ENCODE data around the gene CDK19. TPM values are rescaled to one million over a fixed set of nuclear protein-coding genes. Genes with fewer than 3 reads are reported as not detected.

CDK19 gene
- polyA plus RNA-seq, 1 of the 3 experiments (the other 2 are of a cell fraction) = 6.5 TPM

- TF ChIP-seq SIN3A (IDR thresholded peaks at IDR 0.05; ENCODE audit: borderline replicate concordance, low read depth, low read length) (no peak), TCF12 (IDR thresholded peaks at IDR 0.05) (no peak), CHD2 (IDR thresholded peaks at IDR 0.05; ENCODE audit: low read length, partially characterized antibody) (no peak)
Measured at GRCh38 chr6:110735666-110736065, 79.6 kb downstream of the CDK19 start (continued).

DNA sequence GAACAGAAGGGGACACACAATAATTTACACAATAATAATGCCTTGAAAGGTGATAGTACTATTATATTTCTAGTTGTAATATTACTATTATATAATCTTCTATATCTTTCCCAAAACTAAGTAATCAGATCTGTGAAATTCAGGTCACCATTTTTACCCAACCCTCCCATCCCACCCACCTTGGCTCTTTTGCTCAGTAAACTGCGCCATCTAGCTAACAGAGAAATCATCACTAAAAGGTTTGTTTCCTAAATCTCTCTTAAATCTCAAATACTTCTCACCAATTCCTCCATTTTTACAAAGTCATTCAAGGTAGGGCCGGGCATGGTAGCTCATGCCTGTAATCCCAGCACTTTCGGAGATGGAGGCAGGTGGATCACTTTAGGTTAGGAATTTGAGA lies 83.4 kb downstream of the CDK19 start:
- H3K4me3 ChIP-seq (ENCODE audit: low read depth in 2 of 2, low read length in 1 of 2) = no peak overlapping the region
- no peak overlapping the region for H3K27ac ChIP-seq (ENCODE audit: low read depth in 2 of 2, low read length in 1 of 2)
- no peak for TF ChIP-seq MAX (IDR thresholded peaks at IDR 0.05; ENCODE audit: low read depth)
- H3K4me2 ChIP-seq = no peak overlapping the region
- H3F3A ChIP-seq (replicated peaks; ENCODE audit: insufficient read depth) = no peaks in the 10 kb centered on the region
- no peaks in the 10 kb centered on the region for H3K9me3 ChIP-seq
- DNase-seq = no peak
- H3K36me3 ChIP-seq (replicated peaks in 1 of 2; ENCODE audit: control insufficient read depth in 1 of 2, insufficient read depth in 2 of 2, low read length in 1 of 2) = no peaks in the 10 kb centered on the region
- H4K20me1 ChIP-seq (ENCODE audit: insufficient read depth) = no peaks in the 10 kb centered on the region
- peaks cover 16% of the 10 kb centered on the region for H3K79me2 ChIP-seq (ENCODE audit: insufficient read depth)
- H3K9me2 ChIP-seq = no peaks in the 10 kb centered on the region
- WGBS (ENCODE audit: low lambda C conversion rate) = 96% methylated on average over 3 of the region's 3 CpGs
- H3K9ac ChIP-seq = no peak overlapping the region
- no peaks in the 10 kb centered on the region for H3K27me3 ChIP-seq (ENCODE audit: insufficient read depth)
- H3K4me1 ChIP-seq (ENCODE audit: control insufficient read depth in 1 of 2, insufficient read depth in 2 of 2, low read depth in 1 of 2, low read length in 1 of 2) = no peaks in the 10 kb centered on the region
- ChIA-PET CTCF (no interaction called here), POLR2A (no interaction called here)
- no peak overlapping the region for H2AFZ ChIP-seq (ENCODE audit: low read depth)

GRCh38 chr6:110731196-110731595 lies 84.1 kb downstream of the CDK19 start:
- Histone ChIP-seq H3K27ac (ENCODE audit: low read depth in 2 of 2, low read length in 1 of 2) (no peak overlapping the region), H4K20me1 (ENCODE audit: insufficient read depth) (no peaks in the 10 kb centered on the region), H3F3A (replicated peaks; ENCODE audit: insufficient read depth) (no peaks in the 10 kb centered on the region), H3K4me3 (ENCODE audit: low read depth in 2 of 2, low read length in 1 of 2) (no peak overlapping the region), H3K4me1 (ENCODE audit: control insufficient read depth in 1 of 2, insufficient read depth in 2 of 2, low read depth in 1 of 2, low read length in 1 of 2) (no peaks in the 10 kb centered on the region), H3K9ac (no peak overlapping the region), H3K27me3 (ENCODE audit: insufficient read depth) (no peaks in the 10 kb centered on the region), H3K79me2 (ENCODE audit: insufficient read depth) (peaks cover 16% of the 10 kb centered on the region), H3K36me3 (replicated peaks in 1 of 2; ENCODE audit: control insufficient read depth in 1 of 2, insufficient read depth in 2 of 2, low read length in 1 of 2) (no peaks in the 10 kb centered on the region), H2AFZ (ENCODE audit: low read depth) (no peak overlapping the region), H3K9me3 (no peaks in the 10 kb centered on the region), H3K9me2 (no peaks in the 10 kb centered on the region), H3K4me2 (no peak overlapping the region)
- ChIA-PET POLR2A (no interaction called here), CTCF (no interaction called here)
- 97% methylated on average over 4 of the region's 4 CpGs for WGBS (ENCODE audit: low lambda C conversion rate)
- DNase-seq = no peak
- TF ChIP-seq, protein P1, sequence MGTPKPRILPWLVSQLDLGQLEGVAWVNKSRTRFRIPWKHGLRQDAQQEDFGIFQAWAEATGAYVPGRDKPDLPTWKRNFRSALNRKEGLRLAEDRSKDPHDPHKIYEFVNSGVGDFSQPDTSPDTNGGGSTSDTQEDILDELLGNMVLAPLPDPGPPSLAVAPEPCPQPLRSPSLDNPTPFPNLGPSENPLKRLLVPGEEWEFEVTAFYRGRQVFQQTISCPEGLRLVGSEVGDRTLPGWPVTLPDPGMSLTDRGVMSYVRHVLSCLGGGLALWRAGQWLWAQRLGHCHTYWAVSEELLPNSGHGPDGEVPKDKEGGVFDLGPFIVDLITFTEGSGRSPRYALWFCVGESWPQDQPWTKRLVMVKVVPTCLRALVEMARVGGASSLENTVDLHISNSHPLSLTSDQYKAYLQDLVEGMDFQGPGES (IDR thresholded peaks at IDR 0.05; ENCODE audit: low read depth, low read length) = no peak
- TF ChIP-seq GABPA (IDR thresholded peaks at IDR 0.05; ENCODE audit: low read depth) (no peak), FOSL2 (IDR thresholded peaks at IDR 0.05; ENCODE audit: borderline replicate concordance, low read depth) (no peak), TEAD4 (IDR thresholded peaks at IDR 0.05; ENCODE audit: borderline replicate concordance, insufficient read depth) (no peak)

- ChIA-PET CTCF (interaction anchor here (0.9 kb wide), 1 partner anchor 9 kb away, joined by 3 read pairs; no protein-coding TSS in a partner anchor), POLR2A (no interaction called here)
- no peaks in the 10 kb centered on the region for H3K27me3 ChIP-seq (ENCODE audit: insufficient read depth)
- H3F3A ChIP-seq (replicated peaks; ENCODE audit: insufficient read depth) = no peaks in the 10 kb centered on the region
- H3K4me1 ChIP-seq (ENCODE audit: control insufficient read depth in 1 of 2, insufficient read depth in 2 of 2, low read depth in 1 of 2, low read length in 1 of 2) = no peaks in the 10 kb centered on the region
- no peak overlapping the region for H3K4me2 ChIP-seq
- 0 out of 2 replicates have a peak, but pooled peaks cover 5% of the 10 kb centered on the region for H3K79me2 ChIP-seq (ENCODE audit: insufficient read depth)
- no peak overlapping the region for H2AFZ ChIP-seq (ENCODE audit: low read depth)
- H3K36me3 ChIP-seq (replicated peaks in 1 of 2; ENCODE audit: control insufficient read depth in 1 of 2, insufficient read depth in 2 of 2, low read length in 1 of 2) = peaks cover 0 to 6% of the 10 kb centered on the region in 2 experiments
- H3K27ac ChIP-seq (ENCODE audit: low read depth in 2 of 2, low read length in 1 of 2) = no peak overlapping the region
- no peak overlapping the region for H3K9ac ChIP-seq
- H4K20me1 ChIP-seq (ENCODE audit: insufficient read depth) = no peaks in the 10 kb centered on the region
- DNase-seq = no peak
- no peaks in the 10 kb centered on the region for H3K9me3 ChIP-seq
- H3K4me3 ChIP-seq (ENCODE audit: low read depth in 2 of 2, low read length in 1 of 2) = no peak overlapping the region
- 100% methylated on average over 1 of the region's 1 CpG for WGBS (ENCODE audit: low lambda C conversion rate)
- H3K9me2 ChIP-seq = no peaks in the 10 kb centered on the region
- TF ChIP-seq EZH2phosphoT487 (IDR thresholded peaks at IDR 0.05; ENCODE audit: borderline replicate concordance, low read depth) (no peak), RAD21 (IDR thresholded peaks at IDR 0.05; ENCODE audit: low read length) (no peak)
Measured at GRCh38 chr6:110728501-110728900, 86.8 kb downstream of the CDK19 start.

Data from SK-N-SH (cell line).